CD14-positive monocyte (primary cell): Measurements from ENCODE around the gene PLEKHM3. TPM values are rescaled to one million over a fixed set of nuclear protein-coding genes. Genes with fewer than 3 reads are reported as not detected.

Experiments used
- DNase-seq, 3 donors: peaks; one replicate each; pipeline ENCODE4 v3.0.0-alpha.2; 2011 to 2022
- H2AFZ ChIP-seq: 2 replicates; pipeline ENCODE4 v1.6.0; 2012; ENCODE audit warnings: mild to moderate bottlenecking, low read depth, low read length, inconsistent platforms; ENCODE audit not compliant: insufficient read depth, poor library complexity, severe bottlenecking
- H3K27ac ChIP-seq, 2 donors: 1 replicate in 1 of 2; 2 replicates in 1 of 2; pipeline ENCODE4 v1.5.1; 2012 to 2013; ENCODE audit warnings: low read length in 2 of 2, control low read depth in 1 of 2, inconsistent platforms in 1 of 2, low read depth in 1 of 2, mild to moderate bottlenecking in 1 of 2
- H3K27me3 ChIP-seq, 2 donors: one replicate each; pipeline versions ENCODE4 v1.6.0 to v1.6.1; 2011 to 2013; ENCODE audit warnings: low read length in 2 of 2; ENCODE audit not compliant: control insufficient read depth in 2 of 2, insufficient read depth in 2 of 2
- H3K36me3 ChIP-seq, 2 donors: replicated peaks in 1 of 2; 1 replicate in 1 of 2; 2 replicates in 1 of 2; pipeline versions ENCODE4 v1.5.1 to v1.6.1; 2012 to 2013; ENCODE audit warnings: low read length in 2 of 2, control low read depth in 1 of 2, inconsistent platforms in 1 of 2, mild to moderate bottlenecking in 1 of 2; ENCODE audit not compliant: insufficient read depth in 2 of 2, control insufficient read depth in 1 of 2
- H3K4me1 ChIP-seq, 2 donors: 1 replicate in 1 of 2; 2 replicates in 1 of 2; pipeline versions ENCODE4 v1.5.1 to v1.6.1; 2012 to 2013; ENCODE audit warnings: low read length in 2 of 2, control low read depth in 1 of 2, inconsistent platforms in 1 of 2, mild to moderate bottlenecking in 1 of 2, moderate library complexity in 1 of 2; ENCODE audit not compliant: insufficient read depth in 2 of 2, control insufficient read depth in 1 of 2
- H3K4me2 ChIP-seq: replicated peaks from 2 replicates; pipeline ENCODE3; 2012; ENCODE audit warnings: low read length, moderate library complexity, mild to moderate bottlenecking; ENCODE audit not compliant: poor library complexity, severe bottlenecking; ENCODE audit errors: extremely low read depth
- H3K4me3 ChIP-seq, 3 experiments: fragments of 200-600 bp in 1 of 3; sonication (generic) in 1 of 3; replicated peaks in 1 of 3; 1 replicate in 2 of 3; 2 replicates in 1 of 3; pipeline ENCODE4 v1.5.1; 2011 to 2013; ENCODE audit warnings: low read length in 3 of 3, mild to moderate bottlenecking in 3 of 3, control low read depth in 2 of 3, low read depth in 2 of 3, inconsistent platforms in 1 of 3, moderate library complexity in 1 of 3
- H3K79me2 ChIP-seq: 2 replicates; pipeline ENCODE4 v1.6.0; 2012; ENCODE audit warnings: mild to moderate bottlenecking, control low read depth, inconsistent platforms, low read length, moderate library complexity; ENCODE audit not compliant: insufficient read depth
- H3K9ac ChIP-seq: 2 replicates; pipeline ENCODE4 v1.6.0; 2017; ENCODE audit warnings: low read length, mild to moderate bottlenecking; ENCODE audit not compliant: insufficient read depth, poor library complexity, severe bottlenecking
- H3K9me3 ChIP-seq, 2 donors: replicated peaks in 1 of 2; 1 replicate in 1 of 2; 2 replicates in 1 of 2; pipeline versions ENCODE4 v1.5.1 to v1.6.1; 2012 to 2013; ENCODE audit warnings: low read length in 2 of 2, control low read depth in 1 of 2; ENCODE audit not compliant: control insufficient read depth in 1 of 2, insufficient read depth in 1 of 2
- H4K20me1 ChIP-seq: 2 replicates; pipeline ENCODE4 v1.6.0; 2012; ENCODE audit warnings: mild to moderate bottlenecking, low read length, control low read depth, moderate library complexity; ENCODE audit not compliant: insufficient read depth
- H3K27ac Mint-ChIP-seq, 7 donors: one replicate each; pipeline ENCODE4 v1.8.0; 2020; ENCODE audit warnings: mild to moderate bottlenecking in 7 of 7, mixed read lengths in 7 of 7, moderate library complexity in 6 of 7, inconsistent platforms in 2 of 7
- H3K27me3 Mint-ChIP-seq, 3 donors: one replicate each; pipeline ENCODE4 v1.8.0; 2021 to 2022; ENCODE audit warnings: low read depth in 3 of 3, mild to moderate bottlenecking in 3 of 3, mixed read lengths in 3 of 3, moderate library complexity in 3 of 3, inconsistent platforms in 1 of 3
- H3K36me3 Mint-ChIP-seq, 2 donors: one replicate each; pipeline ENCODE4 v1.8.0; 2020; ENCODE audit warnings: mixed read lengths in 2 of 2, inconsistent platforms in 1 of 2, mild to moderate bottlenecking in 1 of 2
- H3K4me1 Mint-ChIP-seq: one replicate; pipeline ENCODE4 v1.8.0; 2020; ENCODE audit warnings: mild to moderate bottlenecking, mixed read lengths
- H3K4me3 Mint-ChIP-seq, 2 donors: one replicate each; pipeline ENCODE4 v1.8.0; 2020; ENCODE audit warnings: mild to moderate bottlenecking in 2 of 2, mixed read lengths in 2 of 2, moderate library complexity in 1 of 2
- H3K9me3 Mint-ChIP-seq, 7 donors: one replicate each; pipeline ENCODE4 v1.8.0; 2020 to 2022; ENCODE audit warnings: mixed read lengths in 7 of 7, mild to moderate bottlenecking in 6 of 7, moderate library complexity in 6 of 7, inconsistent platforms in 2 of 7
- WGBS: methylation state at CpG from one replicate; pipeline ENCODE4 v1.1.5; 2013; ENCODE audit warnings: missing lambda C conversion rate; ENCODE audit not compliant: insufficient coverage; 5-methylcytosine and 5-hydroxymethylcytosine counted together
- intact Hi-C, 2 donors: fragments of 100-400 bp; cut with micrococcal nuclease; formaldehyde crosslinking; loops; one replicate each; pipeline versions ENCODE4 v1.15.0 to v1.15.1; 2023
- polyA plus RNA-seq, 3 donors: library from polyadenylated mRNA; depleted of rRNA in 1 of 3; unstranded in 2 of 3; stranded (reverse) in 1 of 3; fragments of 300-500 nt in 2 of 3; fragments of >200 nt in 1 of 3; fragmentation: Illumina TruSeq in 2 of 3; gene quantifications; 1 replicate in 2 of 3; 2 replicates in 1 of 3; pipeline ENCODE4 v1.2.3, GENCODE V29; 2012 to 2021
- TF ChIP-seq, protein P1 (sequence below): fragments of 200-600 bp; IDR thresholded peaks from one replicate; pipeline ENCODE4 v1.8.0; 2022; ENCODE audit warnings: antibody characterized with exemption, mild to moderate bottlenecking

PLEKHM3 gene
- polyA plus RNA-seq, 3 donors = 3.0 to 8.0 (median 3.0) TPM

- H3K4me3 ChIP-seq = no peak overlapping the region
- intact Hi-C loops = no loop called here
- H3K9ac ChIP-seq = no peak overlapping the region
- no peak overlapping the region for H2AFZ ChIP-seq
- no peak overlapping the region for H3K27ac ChIP-seq
- peaks cover 0 to 1% (median 0%) of the 10 kb centered on the region in 3 donors for H3K27me3 Mint-ChIP-seq
- TF ChIP-seq, protein P1, sequence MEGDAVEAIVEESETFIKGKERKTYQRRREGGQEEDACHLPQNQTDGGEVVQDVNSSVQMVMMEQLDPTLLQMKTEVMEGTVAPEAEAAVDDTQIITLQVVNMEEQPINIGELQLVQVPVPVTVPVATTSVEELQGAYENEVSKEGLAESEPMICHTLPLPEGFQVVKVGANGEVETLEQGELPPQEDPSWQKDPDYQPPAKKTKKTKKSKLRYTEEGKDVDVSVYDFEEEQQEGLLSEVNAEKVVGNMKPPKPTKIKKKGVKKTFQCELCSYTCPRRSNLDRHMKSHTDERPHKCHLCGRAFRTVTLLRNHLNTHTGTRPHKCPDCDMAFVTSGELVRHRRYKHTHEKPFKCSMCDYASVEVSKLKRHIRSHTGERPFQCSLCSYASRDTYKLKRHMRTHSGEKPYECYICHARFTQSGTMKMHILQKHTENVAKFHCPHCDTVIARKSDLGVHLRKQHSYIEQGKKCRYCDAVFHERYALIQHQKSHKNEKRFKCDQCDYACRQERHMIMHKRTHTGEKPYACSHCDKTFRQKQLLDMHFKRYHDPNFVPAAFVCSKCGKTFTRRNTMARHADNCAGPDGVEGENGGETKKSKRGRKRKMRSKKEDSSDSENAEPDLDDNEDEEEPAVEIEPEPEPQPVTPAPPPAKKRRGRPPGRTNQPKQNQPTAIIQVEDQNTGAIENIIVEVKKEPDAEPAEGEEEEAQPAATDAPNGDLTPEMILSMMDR = no peak
- no peaks in the 10 kb centered on the region for H4K20me1 ChIP-seq
- no peaks in the 10 kb centered on the region for H3K9me3 ChIP-seq
- no peaks in the 10 kb centered on the region for H3K4me1 Mint-ChIP-seq
- no peak overlapping the region for H3K27ac Mint-ChIP-seq
- H3K27me3 ChIP-seq = no peaks in the 10 kb centered on the region
- H3K36me3 Mint-ChIP-seq = peaks cover 22 to 27% of the 10 kb centered on the region in 2 donors
- no peaks in the 10 kb centered on the region for H3K9me3 Mint-ChIP-seq
- WGBS = 100% methylated on average over 1 of the region's 4 CpGs
- H3K4me1 ChIP-seq = no peaks in the 10 kb centered on the region
- no peak overlapping the region for H3K4me3 Mint-ChIP-seq
- peaks cover 0 to 25% of the 10 kb centered on the region in 2 donors for H3K36me3 ChIP-seq
- no peaks in the 10 kb centered on the region for H3K79me2 ChIP-seq
- H3K4me2 ChIP-seq = no peak overlapping the region
- no peak for DNase-seq
These were observed 88.1 kb downstream of the PLEKHM3 start for GRCh38 chr2:207937253-207937652.

GRCh38 chr2:207936380-207936779 lies 88.9 kb downstream of the PLEKHM3 start:
- Histone ChIP-seq H4K20me1 (no peaks in the 10 kb centered on the region), H3K4me2 (no peak overlapping the region), H3K4me1 (no peaks in the 10 kb centered on the region), H3K4me3 (no peak overlapping the region), H2AFZ (no peak overlapping the region), H3K27ac (no peak overlapping the region), H3K79me2 (no peaks in the 10 kb centered on the region), H3K36me3 (peaks cover 0 to 17% of the 10 kb centered on the region in 2 donors), H3K9ac (no peak overlapping the region), H3K9me3 (no peaks in the 10 kb centered on the region), H3K27me3 (no peaks in the 10 kb centered on the region)
- Mint-ChIP-seq H3K4me3 (no peak overlapping the region), H3K27me3 (peaks cover 0 to 1% (median 0%) of the 10 kb centered on the region in 3 donors), H3K27ac (no peak overlapping the region), H3K36me3 (peaks cover 14 to 25% of the 10 kb centered on the region in 2 donors), H3K4me1 (no peaks in the 10 kb centered on the region), H3K9me3 (no peaks in the 10 kb centered on the region)
- TF ChIP-seq, protein P1 = no peak
- whole genome bisulfite sequencing = no CpG with 5 or more reads among the region's 1 CpG
- no peak for DNase-seq
- intact Hi-C loops = no loop called here
